PFSK-1 (cell line): ENCODE results near the gene SAMM50.
A peak's percentile ranks its signal among the peaks of the same experiment; 100 is the strongest.

ENCODE experiments used
- FOXP2 ChIP-seq: optimal IDR thresholded peaks from 2 replicates; pipeline ENCODE3; 2011; ENCODE audit warnings: borderline replicate concordance, control low read depth, inconsistent platforms; ENCODE audit not compliant: insufficient read depth; ENCODE audit errors: extremely low read length, extremely low read depth
- POLR2AphosphoS5 ChIP-seq: IDR thresholded peaks from 2 replicates; pipeline ENCODE4 v1.6.1; 2012; ENCODE audit warnings: low read depth, mild to moderate bottlenecking, control low read depth, low read length, moderate library complexity
- REST ChIP-seq, 2 experiments: IDR thresholded peaks; 2 replicates each; pipeline versions ENCODE4 v1.6.1 to v1.8.0; 2011 to 2012; ENCODE audit warnings: low read depth in 2 of 2, low read length in 2 of 2, control low read depth in 1 of 2, inconsistent platforms in 1 of 2, mild to moderate bottlenecking in 1 of 2, moderate library complexity in 1 of 2; ENCODE audit not compliant: insufficient read depth in 1 of 2
- SIN3A ChIP-seq: IDR thresholded peaks from 2 replicates; pipeline ENCODE4 v1.6.1; 2012; ENCODE audit warnings: mild to moderate bottlenecking, low read length, moderate library complexity, borderline replicate concordance; ENCODE audit not compliant: insufficient read depth
- TAF1 ChIP-seq: IDR thresholded peaks from 2 replicates; pipeline ENCODE4 v1.6.1; 2012; ENCODE audit warnings: low read length, control low read depth, borderline replicate concordance; ENCODE audit not compliant: insufficient read depth

The SAMM50 gene

GRCh38 chr22:44026630-44027511 lies 71.6 kb downstream of the SAMM50 start:
- peak; percentile 41; the same call in 1 of the 2 replicates for TF ChIP-seq TAF1
- TF ChIP-seq POLR2AphosphoS5, result no peak; the same call in 1 of the 2 replicates
- no peak for TF ChIP-seq REST (IDR thresholded peaks at IDR 0.05; ENCODE audit: insufficient read depth in 1 of 2, low read depth in 2 of 2, low read length in 2 of 2)
- TF ChIP-seq FOXP2, result peak; percentile 55

GRCh38 chr22:44028091-44028490 lies 72.8 kb downstream of the SAMM50 start:
- TF ChIP-seq SIN3A (no peak), TAF1 (no peak), REST (IDR thresholded peaks at IDR 0.05; ENCODE audit: insufficient read depth in 1 of 2, low read depth in 2 of 2, low read length in 2 of 2) (no peak), POLR2AphosphoS5 (no peak), FOXP2 (no peak)

GRCh38 chr22:44029069-44029468 lies 73.8 kb downstream of the SAMM50 start:
- TF ChIP-seq SIN3A (no peak), TAF1 (no peak), REST (IDR thresholded peaks at IDR 0.05; ENCODE audit: insufficient read depth in 1 of 2, low read depth in 2 of 2, low read length in 2 of 2) (no peak)

GRCh38 chr22:44030051-44030701 lies 74.9 kb downstream of the SAMM50 start:
- no peak for TF ChIP-seq REST (IDR thresholded peaks at IDR 0.05; ENCODE audit: insufficient read depth in 1 of 2, low read depth in 2 of 2, low read length in 2 of 2)
- TF ChIP-seq POLR2AphosphoS5, result no peak
- no peak for TF ChIP-seq FOXP2
- TF ChIP-seq SIN3A, result no peak
- TF ChIP-seq TAF1, result no peak
